ENCODE data around the gene KIF3C.
A peak's percentile ranks its signal among the peaks of the same experiment; 100 is the strongest.
"Not testable (repeated sequence)": the region's sequence is repeated elsewhere in the genome, so short reads cannot be mapped to it uniquely, and the experiment has no call there.

KIF3C gene

DNA sequence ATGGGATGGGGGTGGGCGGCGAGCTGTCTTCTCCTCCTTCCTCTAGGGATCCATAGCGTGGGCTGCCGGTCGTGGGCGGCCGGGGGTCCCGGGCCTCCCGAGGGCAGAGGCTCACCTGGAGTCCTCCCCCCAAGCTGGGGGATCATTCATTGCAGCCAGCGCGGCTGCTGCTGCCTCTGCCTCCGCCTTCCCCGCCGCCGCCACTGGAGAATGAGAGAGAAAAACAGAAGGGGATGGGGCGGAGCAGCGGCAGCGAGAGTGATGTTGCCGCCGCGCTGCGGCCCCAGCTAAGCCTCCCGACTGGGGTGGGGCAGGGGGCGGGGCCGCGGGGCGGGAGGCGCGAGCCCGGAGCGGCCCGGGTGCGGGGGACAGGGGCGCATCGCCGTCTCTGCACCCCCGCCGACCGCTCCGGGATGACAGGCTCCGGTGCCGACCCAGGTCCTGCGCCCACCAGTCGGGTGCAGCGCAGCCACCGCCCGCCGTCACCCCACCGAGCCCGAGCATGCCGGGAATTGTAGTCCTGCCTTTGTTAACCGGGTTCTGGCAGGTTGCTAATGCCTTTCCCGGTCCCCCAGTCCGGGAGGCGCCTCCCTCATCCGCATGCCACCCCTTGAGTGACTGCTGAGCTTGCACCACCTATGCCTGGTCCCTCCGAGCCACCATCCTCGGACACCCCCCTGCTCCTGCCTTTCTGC, at the start of gene KIF3C:
KIF3C (minus strand) TSS at position 225 of the 695 bp plus-strand sequence. CDS start 580 bp downstream, outside the sequence.
- DNase-seq (ENCODE audit: low read depth): no peak

DNA sequence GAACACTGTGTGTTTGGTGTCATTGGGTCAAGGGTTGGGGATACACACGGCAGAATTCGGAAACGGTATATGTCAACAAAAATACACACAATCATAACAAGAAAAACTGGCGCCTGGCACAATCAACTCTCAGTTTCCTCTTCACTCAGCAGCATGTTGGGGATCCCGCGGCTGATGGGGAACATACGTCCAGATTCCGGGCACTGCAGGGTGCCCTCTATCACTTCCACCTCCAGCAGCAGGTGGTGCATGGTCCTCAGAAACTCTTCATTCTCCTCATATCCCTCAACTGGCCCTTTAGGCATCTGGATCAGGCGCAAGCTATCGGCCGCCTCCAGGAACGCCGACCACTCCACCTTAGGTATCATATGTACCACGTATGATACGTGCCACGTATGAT, 45.8 kb upstream of the KIF3C start:
- not testable (repeated sequence) for DNase-seq (ENCODE audit: low read depth)

DNA sequence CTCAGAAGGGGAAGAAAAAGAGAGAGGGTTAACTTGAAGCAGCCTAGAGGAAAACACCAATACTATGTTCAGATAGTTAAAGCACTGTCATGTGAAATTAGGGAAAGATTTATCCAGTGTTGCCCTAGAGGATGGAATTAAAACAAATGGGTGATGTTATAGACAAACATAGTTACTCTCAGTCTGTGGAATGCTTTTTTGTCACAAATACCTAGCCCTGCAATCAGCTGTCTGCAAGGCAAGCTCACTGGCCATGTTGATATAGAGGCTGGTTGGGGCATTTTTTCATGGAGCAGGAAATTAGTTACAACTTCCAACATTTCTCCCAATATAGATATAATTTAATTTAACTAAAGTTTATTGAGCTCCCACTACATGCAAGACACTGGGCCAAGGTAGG, 43.2 kb upstream of the KIF3C start:
- DNase-seq (ENCODE audit: low read depth): no peak

DNA sequence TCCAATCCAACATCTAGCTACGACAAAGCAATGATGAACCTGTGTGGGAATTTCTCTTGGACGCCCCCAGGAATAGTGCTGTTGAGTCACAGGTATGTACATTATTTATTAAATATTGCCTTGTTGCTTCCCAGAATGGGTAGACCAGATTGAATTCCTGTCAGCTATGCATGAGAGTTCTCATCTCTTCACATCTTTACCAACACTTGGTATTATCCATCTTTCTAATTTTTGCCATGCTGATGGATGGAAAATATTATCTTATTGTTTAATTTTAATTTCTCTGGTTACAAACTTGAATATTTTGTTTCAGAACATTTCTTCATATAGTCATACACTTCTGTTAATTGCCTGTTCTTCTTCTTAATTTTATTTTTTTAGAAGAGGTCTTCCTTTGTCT, 42.0 kb upstream of the KIF3C start:
- no peak for DNase-seq (ENCODE audit: low read depth)

DNA sequence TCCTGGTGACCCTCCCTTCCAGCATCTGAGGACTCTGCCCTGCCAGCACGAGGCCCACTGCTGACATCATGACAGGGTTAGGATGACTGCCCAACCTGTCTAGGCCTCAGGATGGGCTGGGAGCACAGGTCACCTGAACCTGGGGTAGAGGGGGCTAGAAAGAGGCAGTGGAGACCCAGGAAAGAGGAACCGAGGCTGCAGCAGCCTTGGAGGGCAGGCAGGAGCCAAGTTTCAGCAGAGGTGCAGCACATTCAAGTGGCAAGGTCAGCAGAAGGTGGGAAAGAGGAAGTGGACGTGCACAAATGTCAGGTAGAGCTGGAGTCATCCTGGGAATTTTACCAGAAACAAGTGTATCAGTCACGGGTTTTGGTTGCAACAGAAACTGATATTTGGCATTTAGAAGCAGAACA, 37.9 kb upstream of the KIF3C start:
- no peak for DNase-seq (ENCODE audit: low read depth)

DNA sequence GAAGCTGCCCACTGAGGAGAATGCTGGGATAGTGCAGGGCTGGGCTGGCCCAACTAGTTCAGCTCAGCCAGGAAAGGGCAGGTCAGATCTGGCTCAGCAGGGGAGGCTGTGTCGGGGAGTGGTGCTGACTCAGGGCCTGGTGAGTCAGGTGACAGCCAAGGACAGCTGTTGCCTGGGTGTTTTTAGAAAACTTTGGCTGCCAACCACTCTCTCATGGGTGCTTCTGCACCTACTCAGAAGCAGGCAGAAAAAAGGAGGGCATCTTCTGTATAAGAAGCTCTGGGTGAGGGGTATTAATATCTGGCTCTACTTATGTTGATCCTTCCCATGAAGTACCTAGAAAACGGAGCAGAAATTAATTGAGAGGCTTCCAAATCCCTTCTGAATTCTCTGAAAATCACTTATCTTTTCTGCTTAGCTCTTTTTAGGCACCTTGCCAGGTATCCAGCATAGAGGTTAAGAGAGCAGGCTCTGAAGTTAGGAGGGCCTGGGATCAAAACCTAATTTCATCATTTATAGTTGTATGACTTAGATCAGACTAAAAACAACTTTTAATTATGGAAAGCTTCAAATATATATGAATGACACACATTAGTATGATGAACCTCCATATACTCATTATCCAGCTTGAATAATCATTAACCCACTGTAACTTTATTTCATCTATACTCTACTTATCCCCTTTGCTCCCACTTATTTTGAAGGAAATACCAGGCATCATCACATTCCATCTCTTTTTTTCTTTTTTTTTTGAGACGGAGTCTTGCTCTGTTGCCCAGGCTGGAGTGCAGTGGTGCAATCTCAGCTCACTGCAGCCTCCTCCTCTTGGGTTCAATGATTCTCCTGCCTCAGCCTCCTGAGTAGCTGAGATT, 36.1 kb upstream of the KIF3C start:
- peak; percentile 76 for DNase-seq (ENCODE audit: low read depth)

DNA sequence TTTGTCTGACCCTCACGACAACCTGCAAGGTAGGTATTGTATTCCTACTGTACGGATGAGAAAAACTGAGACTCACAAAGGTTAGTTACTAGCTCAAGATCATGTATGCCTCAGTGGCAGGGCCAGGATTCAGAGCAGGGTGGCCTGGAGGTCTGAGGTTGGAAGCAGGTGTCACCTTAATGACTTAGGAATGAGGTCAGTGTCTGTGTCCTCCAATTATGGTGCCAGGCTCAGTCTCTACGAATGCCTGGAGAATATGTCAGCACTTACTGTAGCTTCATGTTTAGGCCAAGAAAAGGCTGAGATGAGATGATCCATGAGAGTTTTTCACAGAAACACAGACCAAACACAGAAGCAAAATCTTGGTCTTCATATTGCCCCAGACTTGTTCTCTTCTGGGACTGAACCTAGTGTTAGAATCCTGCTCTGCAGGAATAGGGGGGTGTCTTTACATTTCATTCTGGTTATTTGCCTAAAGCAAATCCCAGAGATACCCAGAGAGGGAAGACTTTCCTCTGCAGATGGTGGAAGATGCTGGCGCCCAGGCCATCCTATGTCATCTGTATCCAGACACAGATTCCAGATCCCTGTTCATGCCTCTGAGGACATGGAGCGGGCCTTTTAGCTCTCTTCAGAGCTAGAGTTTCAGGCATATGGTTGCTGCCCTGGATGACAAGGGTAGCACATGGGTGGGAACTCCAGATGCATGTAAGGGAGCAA, 35.3 kb upstream of the KIF3C start:
- no peak for DNase-seq (ENCODE audit: low read depth)

DNA sequence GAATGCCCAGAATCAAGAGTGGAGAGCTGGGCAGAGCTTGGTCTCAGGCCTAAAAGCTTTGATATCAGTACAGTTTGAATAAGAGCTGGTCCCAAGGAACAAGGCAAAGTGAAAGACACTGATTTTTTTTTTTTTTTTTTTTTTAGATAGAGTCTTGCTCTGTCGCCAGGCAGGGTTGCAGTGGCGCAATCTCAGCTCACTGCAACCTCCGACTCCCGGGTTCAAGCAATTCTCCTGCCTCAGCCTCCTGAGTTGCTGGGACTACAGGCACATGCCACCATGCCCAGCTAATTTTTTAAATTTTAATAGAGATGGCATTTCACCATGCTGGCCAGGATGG, 34.4 kb upstream of the KIF3C start:
- not testable (repeated sequence) for DNase-seq (ENCODE audit: low read depth)

DNA sequence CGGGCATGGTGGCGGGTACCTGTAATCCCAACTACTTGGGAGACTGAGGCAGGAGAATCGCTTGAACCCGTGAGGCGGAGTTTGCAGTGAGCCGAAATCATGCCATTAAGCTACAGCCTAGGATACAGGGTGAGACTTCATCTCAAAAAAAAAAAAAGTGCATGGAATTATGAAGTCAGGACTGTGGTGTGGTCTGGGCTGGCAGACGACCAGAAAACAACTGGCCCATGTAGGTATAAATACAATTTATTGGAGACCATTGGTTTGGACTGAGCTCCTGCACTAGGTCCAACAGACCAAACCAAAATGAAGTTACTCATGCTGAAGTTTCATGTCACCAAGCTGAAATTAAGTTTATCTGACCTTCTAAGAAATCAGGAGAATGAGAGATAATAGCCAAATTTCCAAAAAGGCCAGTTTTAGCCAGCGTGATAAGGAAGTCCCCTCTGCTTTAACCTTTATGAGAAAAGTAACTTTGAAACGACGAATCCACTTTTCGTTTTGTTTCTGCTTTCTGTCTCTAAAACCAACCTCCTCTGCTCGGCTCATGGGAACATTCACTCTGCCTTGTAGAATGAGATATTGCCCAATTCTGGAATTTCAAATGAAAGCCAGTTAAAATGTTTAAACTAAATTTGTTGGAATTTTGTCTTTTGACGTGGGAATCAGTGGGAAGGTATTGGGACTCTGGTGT, 33.9 kb upstream of the KIF3C start:
- no peak for DNase-seq (ENCODE audit: low read depth)

DNA sequence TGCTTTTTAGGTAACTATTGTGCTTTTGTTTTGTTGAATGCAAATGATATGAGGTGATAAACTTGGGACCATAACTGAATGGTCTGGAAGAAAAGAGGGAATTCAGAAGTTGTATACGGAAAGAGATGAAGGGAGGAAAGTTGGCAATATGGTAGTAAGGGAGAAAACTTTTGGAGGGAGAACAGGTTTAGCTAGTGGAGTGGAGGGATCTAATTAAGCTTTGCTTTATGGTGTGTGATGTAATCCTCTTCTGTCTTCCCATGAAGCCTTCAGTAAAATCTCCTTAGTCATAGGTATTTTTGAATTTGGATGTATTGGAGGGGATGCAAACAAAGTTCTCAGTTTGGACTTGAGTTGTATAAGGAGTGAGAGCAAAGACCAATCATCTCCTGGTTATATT, 31.4 kb upstream of the KIF3C start:
- no peak for DNase-seq (ENCODE audit: low read depth)

DNA sequence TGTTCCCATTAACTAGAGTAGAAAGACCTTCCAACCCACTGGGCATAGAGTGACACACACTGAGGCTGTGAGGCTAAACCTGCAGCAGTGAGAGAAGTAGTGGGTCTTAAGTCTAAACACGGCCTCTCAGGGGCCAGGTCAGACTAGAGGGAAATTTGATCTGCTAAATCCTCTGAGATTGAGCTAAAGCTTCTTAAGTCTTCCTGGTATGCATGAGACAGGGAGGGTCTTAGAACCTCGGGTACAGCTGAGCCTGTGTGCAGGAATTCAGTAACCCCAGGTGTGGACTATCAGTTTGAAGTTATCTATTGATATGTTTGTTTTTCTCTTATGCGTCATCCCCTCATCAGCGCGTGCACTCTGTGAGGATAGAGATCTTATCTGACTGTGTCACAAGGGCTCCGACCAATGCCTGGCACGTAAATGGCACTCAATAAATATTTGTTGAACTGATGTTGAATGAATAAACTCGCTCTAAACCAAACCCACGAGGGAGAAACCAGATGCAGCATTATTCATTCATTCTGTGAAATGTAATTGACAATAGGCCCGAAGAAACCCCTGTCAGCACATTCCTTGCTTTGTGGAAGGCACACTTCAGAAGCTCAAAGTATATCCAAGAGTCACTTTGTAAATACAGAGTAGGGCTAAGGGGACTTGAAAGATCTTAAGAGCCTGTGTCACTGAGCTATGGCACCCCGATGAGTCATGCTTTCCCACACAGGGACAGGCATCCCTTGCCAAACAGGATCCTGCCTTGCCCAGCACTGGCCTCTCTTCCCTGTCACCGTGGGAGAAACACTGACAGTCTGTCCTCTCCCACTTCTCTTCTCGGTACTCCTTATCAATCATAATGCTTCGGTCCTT, 29.9 kb upstream of the KIF3C start:
- DNase-seq (ENCODE audit: low read depth): no peak

DNA sequence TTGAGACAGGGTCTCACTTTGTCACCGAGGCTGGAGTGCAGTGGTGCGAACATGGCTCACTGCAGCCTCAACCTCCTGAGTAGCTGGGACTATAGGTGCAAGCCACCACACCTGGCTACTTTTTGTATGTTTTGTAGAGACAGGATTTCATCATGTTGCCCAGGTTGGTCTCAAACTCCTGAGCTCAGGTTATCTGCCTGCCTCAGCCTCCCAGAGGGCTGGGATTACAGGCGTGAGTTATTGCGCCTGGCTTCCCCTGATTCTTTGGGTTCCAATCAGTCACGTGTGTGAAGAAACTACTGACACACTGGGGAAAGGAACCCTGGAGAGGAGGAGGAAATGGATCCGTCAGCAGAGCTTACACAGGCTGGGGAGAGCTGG, 29.3 kb upstream of the KIF3C start:
- DNase-seq (ENCODE audit: low read depth): no peak

DNA sequence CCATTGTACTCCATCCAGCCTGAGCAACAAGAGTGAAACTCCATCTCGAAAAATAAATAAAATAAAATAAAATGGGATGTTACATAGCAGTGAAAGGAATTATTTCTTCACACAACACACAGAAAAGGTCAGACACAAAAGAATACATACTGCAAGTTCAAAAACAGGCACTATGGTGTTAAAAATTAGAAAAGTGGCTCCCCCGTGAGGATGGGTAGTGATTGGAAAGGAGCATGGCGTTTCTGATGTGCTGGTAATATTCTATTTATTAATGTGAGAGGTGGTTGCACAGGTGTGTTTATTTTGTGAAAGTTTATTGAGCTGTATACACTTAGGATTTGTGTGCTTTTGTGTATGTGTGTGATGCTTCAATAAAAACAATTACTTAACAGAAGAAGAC, 28.6 kb upstream of the KIF3C start:
- no peak for DNase-seq (ENCODE audit: low read depth)

DNA sequence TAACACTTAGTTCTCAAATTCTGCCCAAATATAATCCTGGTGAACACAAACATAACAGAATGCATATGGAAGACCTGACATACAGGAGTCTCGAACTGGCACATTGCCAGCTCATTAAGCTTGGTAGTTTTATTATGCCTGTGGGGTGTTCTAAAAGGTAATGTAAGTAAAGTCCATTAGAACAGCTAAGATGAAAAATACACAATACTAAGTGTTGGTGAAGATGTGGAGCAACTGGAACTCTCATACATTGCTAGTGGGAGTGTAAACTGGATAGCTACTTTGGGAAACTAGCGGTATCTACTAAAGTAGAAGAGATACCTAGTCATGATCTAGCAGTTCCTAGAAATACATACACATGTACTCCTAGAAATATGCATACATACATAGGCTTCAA, 27.3 kb upstream of the KIF3C start:
- DNase-seq (ENCODE audit: low read depth): no peak

DNA sequence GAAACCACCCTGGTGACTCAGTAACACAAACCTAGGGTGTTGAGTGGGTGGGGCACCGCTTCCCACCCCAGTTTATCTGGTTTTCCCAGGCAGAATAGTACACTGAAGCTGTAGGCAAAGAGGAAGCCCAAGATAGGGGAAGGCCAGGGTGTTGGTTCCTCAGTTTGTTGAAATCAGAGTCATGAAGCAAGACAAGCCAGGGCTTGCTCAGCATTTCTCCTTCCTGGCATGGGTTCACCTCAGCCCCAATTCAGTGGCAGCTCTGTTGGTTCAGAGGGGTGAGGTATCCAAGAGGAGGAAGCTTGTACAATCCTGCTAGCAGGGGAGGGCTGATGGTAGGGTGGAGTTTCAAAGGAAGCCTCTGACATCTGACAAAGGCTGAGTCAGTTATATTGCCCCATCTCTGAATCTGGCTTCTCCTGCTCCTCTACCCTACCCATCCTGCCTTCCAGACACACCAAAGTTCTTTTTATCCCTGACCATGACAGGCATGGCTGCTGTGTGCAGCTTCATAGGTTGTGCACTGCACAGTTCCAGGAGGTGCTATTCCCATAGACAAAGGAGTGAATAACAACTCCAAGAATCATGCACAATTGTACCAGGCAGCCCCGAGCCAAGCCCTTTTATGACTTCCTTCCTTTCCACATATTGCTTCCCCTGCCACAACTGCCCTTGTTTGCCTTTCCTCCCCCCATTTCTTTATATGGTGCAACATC, 26.7 kb upstream of the KIF3C start:
- peak; percentile 79 for DNase-seq (ENCODE audit: low read depth)

DNA sequence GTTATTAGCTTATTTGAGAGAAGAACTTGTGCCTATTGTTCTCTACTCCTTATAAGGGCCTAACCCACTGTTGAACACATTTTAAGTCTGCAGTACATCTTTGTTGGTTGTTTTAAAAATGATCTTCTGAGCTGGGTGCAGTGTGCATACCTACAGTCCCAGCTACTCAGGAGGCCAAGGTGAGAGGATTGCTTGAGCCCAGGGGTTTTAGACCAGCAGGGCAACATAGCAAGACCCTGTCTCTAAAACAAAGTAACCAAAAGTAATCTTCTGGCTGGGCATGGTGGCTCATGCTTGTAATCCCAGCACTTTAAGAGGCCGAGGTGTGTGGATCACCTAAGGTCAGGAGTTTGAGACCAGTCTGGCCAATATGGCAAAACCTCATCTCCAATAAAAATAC, 25.8 kb upstream of the KIF3C start:
- no peak for DNase-seq (ENCODE audit: low read depth)

DNA sequence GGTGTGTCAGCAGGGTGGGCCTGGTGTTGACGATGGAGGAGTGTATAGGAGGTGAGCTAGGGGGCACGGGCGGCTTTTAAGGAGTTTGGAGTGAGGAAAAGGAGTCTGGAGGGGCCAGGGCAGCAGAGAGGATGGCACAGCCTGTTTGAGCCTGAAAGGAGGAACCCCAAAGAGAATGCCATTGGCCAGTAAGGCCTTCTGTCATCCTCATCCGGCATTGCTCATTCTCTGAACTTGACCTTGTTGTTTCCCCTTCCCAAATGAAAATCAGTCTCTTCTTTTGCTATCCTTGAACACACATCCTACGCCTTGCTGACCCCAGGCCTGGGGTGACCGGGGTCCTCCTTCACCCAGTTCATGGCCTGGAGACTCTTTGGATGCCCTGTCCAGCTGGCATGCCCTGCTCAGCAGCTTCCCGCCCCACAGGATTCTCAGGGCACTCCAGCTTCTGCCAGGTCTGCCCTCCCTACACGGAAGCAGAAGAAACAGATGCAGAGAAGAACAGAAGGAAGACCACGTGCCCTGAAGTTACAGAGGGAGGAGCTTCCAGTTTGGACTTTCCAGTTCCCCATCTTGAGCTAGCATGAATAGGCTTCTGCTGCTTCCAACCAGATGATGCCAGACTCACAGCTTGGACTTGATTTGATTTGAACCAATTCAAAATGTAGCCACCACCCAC, 20.5 kb upstream of the KIF3C start:
- no peak for DNase-seq (ENCODE audit: low read depth)

DNA sequence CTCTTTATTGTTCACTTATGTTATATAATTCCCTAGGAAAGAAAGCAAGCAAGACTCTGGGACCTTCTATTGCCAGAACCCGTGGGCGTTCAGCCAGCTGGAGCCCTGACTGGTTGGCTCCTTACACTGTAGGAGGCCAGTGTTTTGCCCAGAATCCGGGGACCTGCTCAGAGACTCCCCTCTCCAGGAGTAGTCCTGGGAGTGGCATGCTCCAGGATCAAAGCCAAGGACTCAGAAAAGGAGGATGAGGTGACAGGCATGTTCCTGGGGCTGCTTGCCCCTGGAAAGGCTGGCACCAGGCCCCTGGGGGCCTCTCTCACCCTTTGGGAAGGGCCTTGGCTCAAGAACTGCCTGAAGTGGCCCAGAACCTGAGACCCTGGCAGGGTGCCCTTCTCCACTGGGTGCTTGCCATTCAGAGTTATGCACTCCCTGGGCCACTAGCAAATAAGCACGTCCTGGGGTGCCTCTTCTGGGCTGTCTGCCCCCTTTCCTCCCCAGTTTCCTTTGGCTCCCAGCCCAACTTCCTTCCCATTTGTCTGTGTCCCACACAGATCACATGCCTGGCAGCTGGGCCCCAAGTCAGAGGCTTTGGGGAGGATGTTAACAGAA, 19.6 kb upstream of the KIF3C start:
- no peak for DNase-seq (ENCODE audit: low read depth)

DNA sequence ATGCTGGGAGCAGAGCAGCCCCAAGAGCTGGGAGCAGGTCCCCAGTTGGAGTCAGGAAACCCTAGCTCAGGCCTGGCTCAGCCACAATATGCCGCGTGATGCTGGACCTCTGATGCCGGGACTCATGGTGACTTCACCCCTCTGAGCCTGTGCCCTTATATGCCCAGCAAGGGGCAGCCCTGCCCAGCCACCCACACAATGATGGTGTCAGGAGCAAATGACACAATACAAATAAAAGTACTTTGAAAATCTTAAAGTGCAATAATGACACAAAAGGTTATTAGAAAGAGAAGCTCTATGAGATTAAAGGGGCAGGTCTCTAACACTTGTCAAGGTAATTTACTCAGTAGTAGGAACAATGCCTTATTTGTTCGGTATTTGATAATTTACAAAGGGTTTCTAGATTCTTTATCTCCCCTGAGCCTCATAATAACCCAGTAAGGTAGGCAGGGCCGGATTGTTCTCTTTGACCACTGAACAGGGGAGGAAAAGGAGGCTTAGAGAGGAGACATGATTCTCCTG, 18.3 kb upstream of the KIF3C start:
- DNase-seq (ENCODE audit: low read depth): no peak
